DND-41 (cell line): ENCODE measurements around the gene RNLS.

Experiments used
- ATAC-seq: fragments of 200-7000 bp; cut with Tn5 transposase; 3 replicates; pipeline ENCODE4 v1.9.1; 2021; ENCODE audit warnings: low read depth; ENCODE audit not compliant: insufficient read depth
- DNase-seq: peaks from one replicate; pipeline ENCODE4 v3.0.0-alpha.2; 2020
- H2AFZ ChIP-seq: 2 replicates; pipeline ENCODE4 v1.6.0; 2012; ENCODE audit warnings: low read depth, low read length
- H3K27ac ChIP-seq: 2 replicates; pipeline ENCODE4 v1.5.1; 2012; ENCODE audit warnings: low read length, inconsistent platforms
- H3K27me3 ChIP-seq: fragments of 200-600 bp; sonication (generic); 2 replicates; pipeline ENCODE4 v1.6.0; 2012; ENCODE audit warnings: low read length, mild to moderate bottlenecking, inconsistent platforms; ENCODE audit not compliant: insufficient read depth, poor library complexity
- H3K36me3 ChIP-seq: 2 replicates; pipeline ENCODE4 v1.5.1; 2012; ENCODE audit warnings: low read length, inconsistent platforms; ENCODE audit not compliant: insufficient read depth
- H3K4me1 ChIP-seq: 2 replicates; pipeline ENCODE4 v1.5.1; 2012; ENCODE audit warnings: mild to moderate bottlenecking, low read length; ENCODE audit not compliant: insufficient read depth
- H3K4me2 ChIP-seq: 2 replicates; pipeline ENCODE4 v1.6.0; 2012; ENCODE audit warnings: mild to moderate bottlenecking, moderate library complexity, low read length, inconsistent platforms; ENCODE audit not compliant: insufficient read depth
- H3K4me3 ChIP-seq, 2 experiments: fragments of 200-600 bp in 1 of 2; shearing (Covaris generic) in 1 of 2; 2 replicates each; pipeline ENCODE4 v1.5.1; 2012 to 2016; ENCODE audit warnings: inconsistent platforms in 2 of 2, low read length in 2 of 2, mild to moderate bottlenecking in 2 of 2, low read depth in 1 of 2, moderate library complexity in 1 of 2
- H3K79me2 ChIP-seq: 2 replicates; pipeline ENCODE4 v1.6.0; 2012; ENCODE audit warnings: low read length, inconsistent platforms; ENCODE audit not compliant: insufficient read depth
- H3K9ac ChIP-seq: 2 replicates; pipeline ENCODE4 v1.6.0; 2012; ENCODE audit warnings: low read depth, mild to moderate bottlenecking, inconsistent platforms, low read length, moderate library complexity
- H3K9me3 ChIP-seq: 2 replicates; pipeline ENCODE4 v1.5.1; 2012; ENCODE audit warnings: low read length, moderate library complexity, mild to moderate bottlenecking, inconsistent platforms; ENCODE audit not compliant: insufficient read depth, severe bottlenecking
- H4K20me1 ChIP-seq: 2 replicates; pipeline ENCODE4 v1.6.0; 2012; ENCODE audit warnings: low read length; ENCODE audit not compliant: insufficient read depth
- EZH2 ChIP-seq: IDR thresholded peaks from 3 replicates; pipeline ENCODE4 v1.6.1; 2012; ENCODE audit warnings: borderline replicate concordance, low read depth, mild to moderate bottlenecking, moderate library complexity, low read length, inconsistent platforms; ENCODE audit not compliant: severe bottlenecking
- TF ChIP-seq, protein P1 (sequence below): IDR thresholded peaks from 2 replicates; pipeline ENCODE4 v1.5.1; 2012; ENCODE audit warnings: borderline replicate concordance, low read length, moderate library complexity, mild to moderate bottlenecking; ENCODE audit not compliant: poor library complexity, severe bottlenecking; ENCODE audit errors: extremely low read depth

Gene RNLS

DNA sequence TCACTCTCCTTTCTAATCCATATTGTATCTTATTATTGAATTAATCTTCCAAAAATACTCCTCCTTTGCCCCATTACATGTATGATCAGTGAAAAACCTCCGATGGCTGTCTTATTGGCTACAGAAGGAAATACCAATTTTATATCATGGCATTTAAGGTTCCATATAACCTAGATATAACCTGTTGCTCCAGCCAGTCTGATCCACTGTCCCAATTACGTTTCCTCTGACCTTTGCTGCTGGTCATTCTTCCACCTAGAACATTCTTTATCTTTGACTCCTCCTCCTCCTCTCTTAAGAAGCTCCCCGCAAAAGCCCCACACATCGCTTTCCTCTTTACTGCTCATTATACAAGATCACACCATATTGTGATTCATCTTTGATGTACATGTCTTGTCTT is 161.5 kb downstream of the RNLS start:
- no peak overlapping the region for H3K9ac ChIP-seq
- no peak for DNase-seq
- no peaks in the 10 kb centered on the region for H4K20me1 ChIP-seq
- H3K79me2 ChIP-seq: no peaks in the 10 kb centered on the region
- no peak overlapping the region for H2AFZ ChIP-seq
- H3K27me3 ChIP-seq: no peaks in the 10 kb centered on the region
- no peaks in the 10 kb centered on the region for H3K36me3 ChIP-seq
- H3K27ac ChIP-seq: no peak overlapping the region
- peaks cover 2% of the 10 kb centered on the region; the same call in 1 of the 2 replicates for H3K4me1 ChIP-seq
- no peaks in the 10 kb centered on the region for H3K9me3 ChIP-seq
- ATAC-seq: no peak
- TF ChIP-seq, protein P1, sequence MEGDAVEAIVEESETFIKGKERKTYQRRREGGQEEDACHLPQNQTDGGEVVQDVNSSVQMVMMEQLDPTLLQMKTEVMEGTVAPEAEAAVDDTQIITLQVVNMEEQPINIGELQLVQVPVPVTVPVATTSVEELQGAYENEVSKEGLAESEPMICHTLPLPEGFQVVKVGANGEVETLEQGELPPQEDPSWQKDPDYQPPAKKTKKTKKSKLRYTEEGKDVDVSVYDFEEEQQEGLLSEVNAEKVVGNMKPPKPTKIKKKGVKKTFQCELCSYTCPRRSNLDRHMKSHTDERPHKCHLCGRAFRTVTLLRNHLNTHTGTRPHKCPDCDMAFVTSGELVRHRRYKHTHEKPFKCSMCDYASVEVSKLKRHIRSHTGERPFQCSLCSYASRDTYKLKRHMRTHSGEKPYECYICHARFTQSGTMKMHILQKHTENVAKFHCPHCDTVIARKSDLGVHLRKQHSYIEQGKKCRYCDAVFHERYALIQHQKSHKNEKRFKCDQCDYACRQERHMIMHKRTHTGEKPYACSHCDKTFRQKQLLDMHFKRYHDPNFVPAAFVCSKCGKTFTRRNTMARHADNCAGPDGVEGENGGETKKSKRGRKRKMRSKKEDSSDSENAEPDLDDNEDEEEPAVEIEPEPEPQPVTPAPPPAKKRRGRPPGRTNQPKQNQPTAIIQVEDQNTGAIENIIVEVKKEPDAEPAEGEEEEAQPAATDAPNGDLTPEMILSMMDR: no peak
- no peak for TF ChIP-seq EZH2
- H3K4me2 ChIP-seq: no peak overlapping the region
- H3K4me3 ChIP-seq: no peak overlapping the region

DNA sequence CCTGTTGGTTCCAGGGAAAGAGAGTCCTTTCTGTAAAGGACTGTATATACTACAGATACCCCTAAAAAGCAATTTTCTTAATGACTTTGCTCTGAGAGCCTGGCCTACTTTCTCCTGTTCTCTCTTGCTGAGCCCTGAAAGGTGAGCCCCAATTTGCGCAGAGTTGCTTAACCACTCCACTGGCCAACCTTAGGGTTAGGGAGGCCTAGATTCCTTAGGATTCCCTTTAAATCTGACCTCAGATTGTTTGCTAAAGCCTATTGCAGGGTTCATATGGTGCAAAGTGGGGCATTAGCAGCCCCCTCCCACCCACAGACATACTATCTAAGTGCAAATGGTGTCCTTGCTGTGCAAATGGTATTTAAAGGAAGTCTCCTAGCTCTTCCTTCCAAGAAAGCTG is 164.2 kb downstream of the RNLS start:
- no peaks in the 10 kb centered on the region for H3K79me2 ChIP-seq

DNA sequence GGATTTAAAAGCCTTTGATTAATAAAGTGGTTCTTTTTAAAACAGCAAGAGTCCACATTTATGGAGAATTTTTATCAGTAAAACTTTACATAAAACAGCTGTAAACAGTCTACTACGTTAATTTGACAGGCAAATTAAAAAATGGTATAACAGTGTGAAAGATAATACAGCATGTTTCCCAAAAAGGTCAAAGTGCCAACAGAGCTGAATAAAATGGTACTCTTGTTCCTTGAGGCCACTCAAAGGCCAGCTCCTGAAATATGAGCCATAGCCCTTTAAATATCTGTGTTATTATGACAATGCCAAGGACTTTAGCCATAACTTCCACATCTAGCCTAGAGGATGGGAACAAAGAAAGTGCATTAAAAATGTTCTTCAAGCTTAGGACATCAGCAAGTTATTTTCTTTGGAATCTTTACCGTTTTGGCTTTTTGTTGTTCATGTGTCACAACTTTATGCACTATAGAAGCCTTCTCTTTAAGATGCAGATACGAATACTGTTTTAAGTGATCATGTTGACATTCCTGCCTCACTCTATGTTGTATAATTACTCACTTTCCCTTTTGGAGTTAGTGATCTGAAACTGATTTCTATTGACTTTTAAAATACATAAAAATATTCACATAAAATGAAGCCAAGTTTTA is 165.6 kb downstream of the RNLS start:
- H3K36me3 ChIP-seq: no peaks in the 10 kb centered on the region
- no peak overlapping the region for H2AFZ ChIP-seq
- H3K9me3 ChIP-seq: no peaks in the 10 kb centered on the region
- H3K4me2 ChIP-seq: no peak overlapping the region
- TF ChIP-seq, protein P1: no peak
- TF ChIP-seq EZH2: no peak
- H3K4me1 ChIP-seq: no peaks in the 10 kb centered on the region
- ATAC-seq: no peak
- no peak overlapping the region for H3K27ac ChIP-seq
- no peaks in the 10 kb centered on the region for H3K79me2 ChIP-seq
- no peak overlapping the region for H3K4me3 ChIP-seq
- DNase-seq: no peak
- no peaks in the 10 kb centered on the region for H3K27me3 ChIP-seq
- H3K9ac ChIP-seq: no peak overlapping the region
- no peaks in the 10 kb centered on the region for H4K20me1 ChIP-seq

More for the DNA sequence above, 164.2 kb downstream of the RNLS start:
- TF ChIP-seq EZH2: no peak
- TF ChIP-seq, protein P1: no peak
- H3K27me3 ChIP-seq: no peaks in the 10 kb centered on the region
- no peaks in the 10 kb centered on the region for H3K9me3 ChIP-seq
- H4K20me1 ChIP-seq: no peaks in the 10 kb centered on the region
- DNase-seq: no peak
- no peak overlapping the region for H3K4me2 ChIP-seq
- no peak overlapping the region for H3K9ac ChIP-seq
- no peaks in the 10 kb centered on the region for H3K4me1 ChIP-seq
- no peak overlapping the region for H3K27ac ChIP-seq
- H3K36me3 ChIP-seq: no peaks in the 10 kb centered on the region
- no peak overlapping the region for H3K4me3 ChIP-seq
- H2AFZ ChIP-seq: 0 out of 2 replicates have a peak overlapping the region, but pooled peaks have one; percentile 34
- ATAC-seq: no peak

DNA sequence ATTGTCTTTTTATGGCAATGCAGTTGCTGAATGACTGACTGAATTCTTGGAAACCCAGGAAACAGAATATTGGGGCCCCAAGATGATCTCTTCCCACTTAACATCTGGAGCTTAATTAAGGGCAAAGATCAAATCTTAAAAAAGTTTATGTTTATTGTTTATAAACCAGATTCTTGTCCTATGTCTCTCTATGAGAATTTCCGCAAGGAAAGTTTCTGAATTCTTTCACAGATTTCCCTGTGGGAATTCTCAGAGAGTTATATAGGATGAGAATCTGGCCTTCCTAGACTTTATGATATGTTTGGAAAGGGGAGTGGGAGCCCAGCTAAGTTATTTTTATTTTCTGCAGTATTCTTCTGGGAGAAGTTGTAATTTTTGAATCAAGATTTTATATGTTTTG is 166.3 kb downstream of the RNLS start:
- Histone ChIP-seq H3K9me3 (no peaks in the 10 kb centered on the region), H2AFZ (no peak overlapping the region), H3K27me3 (no peaks in the 10 kb centered on the region), H3K36me3 (no peaks in the 10 kb centered on the region), H4K20me1 (no peaks in the 10 kb centered on the region), H3K9ac (no peak overlapping the region), H3K4me3 (no peak overlapping the region), H3K79me2 (no peaks in the 10 kb centered on the region), H3K4me1 (no peaks in the 10 kb centered on the region), H3K4me2 (no peak overlapping the region), H3K27ac (no peak overlapping the region)
- no peak for DNase-seq
- ATAC-seq: no peak
- no peak for TF ChIP-seq EZH2
- TF ChIP-seq, protein P1: no peak
